Measurements from ENCODE around the gene SLC5A7. TPM values are rescaled to one million over a fixed set of nuclear protein-coding genes. Genes with fewer than 3 reads are reported as not detected.

SLC5A7 gene
- polyA plus RNA-seq, 3 donors: not detected

DNA sequence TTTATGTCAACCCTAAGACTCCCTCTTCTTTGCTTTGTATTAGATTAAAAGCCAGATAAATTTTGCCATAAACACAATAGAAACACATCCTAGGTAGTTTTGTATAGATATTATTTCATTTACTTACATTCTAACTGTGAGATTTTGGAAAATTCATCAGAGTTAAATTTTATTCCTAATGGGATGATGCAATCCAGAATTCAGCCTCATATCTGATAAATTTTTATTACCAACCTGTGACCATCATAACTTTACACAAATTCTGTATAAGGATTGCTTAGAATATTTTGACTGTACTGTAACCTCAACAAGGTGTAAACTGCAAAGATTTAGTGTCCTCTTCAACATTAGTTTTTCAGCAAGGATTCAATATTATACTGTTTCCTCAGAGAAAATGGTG lies 4.4 kb downstream of the SLC5A7 start:
- Histone ChIP-seq H3K9me3 (replicated peaks in 1 of 2; ENCODE audit: control insufficient read depth in 1 of 2, insufficient read depth in 1 of 2, low read length in 2 of 2) (peaks cover 0 to 4% of the 10 kb centered on the region in 2 donors), H2AFZ (ENCODE audit: insufficient read depth, low read depth, low read length, poor library complexity, severe bottlenecking) (no peak overlapping the region), H3K36me3 (replicated peaks in 1 of 2; ENCODE audit: control insufficient read depth in 1 of 2, insufficient read depth in 2 of 2, low read length in 2 of 2) (no peaks in the 10 kb centered on the region), H4K20me1 (ENCODE audit: insufficient read depth, low read length) (no peaks in the 10 kb centered on the region), H3K4me2 (replicated peaks; ENCODE audit: extremely low read depth, low read length, poor library complexity, severe bottlenecking) (no peak overlapping the region), H3K4me1 (ENCODE audit: control insufficient read depth in 1 of 2, insufficient read depth in 2 of 2, low read length in 2 of 2) (no peaks in the 10 kb centered on the region), H3K27ac (ENCODE audit: low read depth in 1 of 2, low read length in 2 of 2) (no peak overlapping the region), H3K27me3 (ENCODE audit: control insufficient read depth in 2 of 2, insufficient read depth in 2 of 2, low read length in 2 of 2) (peaks cover 15 to 26% of the 10 kb centered on the region in 2 donors), H3K79me2 (ENCODE audit: insufficient read depth, low read length) (no peaks in the 10 kb centered on the region), H3K4me3 (replicated peaks in 1 of 3; ENCODE audit: low read depth in 2 of 3, low read length in 3 of 3) (no peak overlapping the region), H3K9ac (ENCODE audit: insufficient read depth, low read length, poor library complexity, severe bottlenecking) (no peak overlapping the region)
- Mint-ChIP-seq H3K36me3 (no peaks in the 10 kb centered on the region), H3K27me3 (ENCODE audit: low read depth in 3 of 3) (peaks cover 24 to 28% (median 27%) of the 10 kb centered on the region in 3 donors), H3K4me1 (no peaks in the 10 kb centered on the region), H3K4me3 (no peak overlapping the region), H3K27ac (no peak overlapping the region), H3K9me3 (peaks cover 0 to 3% (median 0%) of the 10 kb centered on the region in 7 donors)
- DNase-seq: no peak
- TF ChIP-seq, protein P1, sequence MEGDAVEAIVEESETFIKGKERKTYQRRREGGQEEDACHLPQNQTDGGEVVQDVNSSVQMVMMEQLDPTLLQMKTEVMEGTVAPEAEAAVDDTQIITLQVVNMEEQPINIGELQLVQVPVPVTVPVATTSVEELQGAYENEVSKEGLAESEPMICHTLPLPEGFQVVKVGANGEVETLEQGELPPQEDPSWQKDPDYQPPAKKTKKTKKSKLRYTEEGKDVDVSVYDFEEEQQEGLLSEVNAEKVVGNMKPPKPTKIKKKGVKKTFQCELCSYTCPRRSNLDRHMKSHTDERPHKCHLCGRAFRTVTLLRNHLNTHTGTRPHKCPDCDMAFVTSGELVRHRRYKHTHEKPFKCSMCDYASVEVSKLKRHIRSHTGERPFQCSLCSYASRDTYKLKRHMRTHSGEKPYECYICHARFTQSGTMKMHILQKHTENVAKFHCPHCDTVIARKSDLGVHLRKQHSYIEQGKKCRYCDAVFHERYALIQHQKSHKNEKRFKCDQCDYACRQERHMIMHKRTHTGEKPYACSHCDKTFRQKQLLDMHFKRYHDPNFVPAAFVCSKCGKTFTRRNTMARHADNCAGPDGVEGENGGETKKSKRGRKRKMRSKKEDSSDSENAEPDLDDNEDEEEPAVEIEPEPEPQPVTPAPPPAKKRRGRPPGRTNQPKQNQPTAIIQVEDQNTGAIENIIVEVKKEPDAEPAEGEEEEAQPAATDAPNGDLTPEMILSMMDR (IDR thresholded peaks at IDR 0.05): no peak
- intact Hi-C loops (cut with micrococcal nuclease): no loop called here

DNA sequence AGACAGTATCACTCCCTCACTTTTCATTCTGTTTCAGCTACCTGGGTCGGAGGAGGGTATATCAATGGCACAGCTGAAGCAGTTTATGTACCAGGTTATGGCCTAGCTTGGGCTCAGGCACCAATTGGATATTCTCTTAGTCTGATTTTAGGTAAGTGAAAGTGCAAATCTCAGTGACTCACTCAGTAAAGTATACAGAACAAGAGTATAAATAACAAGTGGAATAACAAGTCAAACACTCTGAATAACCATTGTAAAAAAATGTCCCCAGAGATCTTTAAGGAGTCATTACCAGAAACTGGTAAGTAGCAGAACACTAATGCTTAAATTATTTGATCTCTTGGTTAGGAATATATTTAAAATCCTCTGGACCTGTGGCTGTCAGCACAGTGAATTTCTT lies 5.7 kb downstream of the SLC5A7 start:
- H3K9ac ChIP-seq (ENCODE audit: insufficient read depth, low read length, poor library complexity, severe bottlenecking): no peak overlapping the region
- H2AFZ ChIP-seq (ENCODE audit: insufficient read depth, low read depth, low read length, poor library complexity, severe bottlenecking): no peak overlapping the region
- no peak for DNase-seq
- no peak overlapping the region for H3K4me2 ChIP-seq (replicated peaks; ENCODE audit: extremely low read depth, low read length, poor library complexity, severe bottlenecking)
- Mint-ChIP-seq H3K9me3 (peaks cover 0 to 2% (median 0%) of the 10 kb centered on the region in 7 donors), H3K27me3 (ENCODE audit: low read depth in 3 of 3) (peaks cover 11 to 14% (median 13%) of the 10 kb centered on the region in 3 donors), H3K4me3 (no peak overlapping the region), H3K27ac (no peak overlapping the region), H3K4me1 (no peaks in the 10 kb centered on the region), H3K36me3 (no peaks in the 10 kb centered on the region)
- no peak overlapping the region for H3K27ac ChIP-seq (ENCODE audit: low read depth in 1 of 2, low read length in 2 of 2)
- intact Hi-C loops (cut with micrococcal nuclease): no loop called here
- no CpG with 5 or more reads among the region's 1 CpG for WGBS (ENCODE audit: insufficient coverage)
- H3K79me2 ChIP-seq (ENCODE audit: insufficient read depth, low read length): no peaks in the 10 kb centered on the region
- no peak overlapping the region for H3K4me3 ChIP-seq (replicated peaks in 1 of 3; ENCODE audit: low read depth in 2 of 3, low read length in 3 of 3)
- H3K4me1 ChIP-seq (ENCODE audit: control insufficient read depth in 1 of 2, insufficient read depth in 2 of 2, low read length in 2 of 2): no peaks in the 10 kb centered on the region
- no peaks in the 10 kb centered on the region for H3K36me3 ChIP-seq (replicated peaks in 1 of 2; ENCODE audit: control insufficient read depth in 1 of 2, insufficient read depth in 2 of 2, low read length in 2 of 2)
- no peaks in the 10 kb centered on the region for H4K20me1 ChIP-seq (ENCODE audit: insufficient read depth, low read length)
- H3K27me3 ChIP-seq (ENCODE audit: control insufficient read depth in 2 of 2, insufficient read depth in 2 of 2, low read length in 2 of 2): peaks cover 7 to 12% of the 10 kb centered on the region in 2 donors
- TF ChIP-seq, protein P1 (IDR thresholded peaks at IDR 0.05): no peak
- H3K9me3 ChIP-seq (replicated peaks in 1 of 2; ENCODE audit: control insufficient read depth in 1 of 2, insufficient read depth in 1 of 2, low read length in 2 of 2): no peaks in the 10 kb centered on the region
